SK-N-SH (cell line): ENCODE measurements around the gene ZSWIM8.

Experiments used
- FOSL2 ChIP-seq: IDR thresholded peaks from 2 replicates; pipeline ENCODE4 v1.4.0; 2012; ENCODE audit warnings: low read depth, mild to moderate bottlenecking, moderate library complexity, borderline replicate concordance
- FOXM1 ChIP-seq: IDR thresholded peaks from 2 replicates; pipeline ENCODE4 v1.4.0; 2012; ENCODE audit warnings: low read depth, mild to moderate bottlenecking
- JUND ChIP-seq: IDR thresholded peaks from 2 replicates; pipeline ENCODE4 v1.4.0; 2012
- MXI1 ChIP-seq: IDR thresholded peaks from 2 replicates; pipeline ENCODE4 v1.6.1; 2012; ENCODE audit warnings: mild to moderate bottlenecking, low read depth, low read length, improper control_type of control experiment
- POLR2AphosphoS5 ChIP-seq: IDR thresholded peaks from 2 replicates; pipeline ENCODE4 v1.6.1; 2012; ENCODE audit warnings: low read depth, low read length
- TF ChIP-seq, protein P1 (sequence below): fragments of 200-600 bp; sonication (generic); IDR thresholded peaks from 2 replicates; pipeline ENCODE4 v1.6.1; 2017; ENCODE audit warnings: antibody characterized with exemption, mild to moderate bottlenecking, moderate library complexity
- TF ChIP-seq, protein P2 (sequence below): IDR thresholded peaks from 2 replicates; pipeline ENCODE4 v1.4.0; 2012; ENCODE audit warnings: low read depth, borderline replicate concordance
- TF ChIP-seq, protein P3 (sequence below): IDR thresholded peaks from 2 replicates; pipeline ENCODE4 v1.6.1; 2012; ENCODE audit warnings: mild to moderate bottlenecking, low read depth, low read length, moderate library complexity

DNA sequence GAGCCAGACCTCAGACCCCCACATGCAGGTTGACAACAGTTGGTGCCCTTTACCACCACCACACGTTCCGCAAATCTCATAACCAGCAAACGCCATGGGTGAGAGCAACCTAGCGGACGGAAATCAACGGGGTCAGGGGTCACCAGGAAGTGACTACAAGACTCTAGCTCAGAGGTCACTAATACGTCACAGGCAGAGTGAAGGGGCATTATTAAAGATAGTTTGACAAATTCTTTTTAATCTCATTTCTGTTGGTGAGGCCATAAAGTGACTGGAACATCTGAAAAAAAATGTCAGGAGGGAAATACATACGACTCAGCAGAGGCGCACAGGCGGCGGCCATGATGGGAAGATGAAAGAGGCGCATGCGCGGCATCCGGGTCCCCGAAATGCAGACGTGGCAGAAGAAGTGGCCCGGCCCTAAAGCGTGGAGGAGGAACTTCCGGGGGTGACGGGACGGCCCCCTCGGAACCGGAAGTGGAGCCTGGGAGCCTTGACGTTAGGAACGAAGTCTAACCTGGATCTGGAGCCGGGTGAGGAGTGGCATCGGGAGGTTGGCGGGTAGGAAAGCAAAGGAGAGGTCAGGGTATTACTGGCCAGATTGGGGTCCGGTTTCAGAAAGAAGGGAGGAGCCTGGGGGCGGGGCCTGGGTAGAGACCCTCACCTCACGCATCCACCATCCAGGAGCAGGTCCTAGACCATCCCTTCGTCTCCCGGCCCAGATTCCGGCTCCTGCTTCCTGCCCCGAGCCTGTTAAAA is 41.3 kb upstream of the ZSWIM8 start, which contains the start of gene SEC24C:
- TF ChIP-seq, protein P1, sequence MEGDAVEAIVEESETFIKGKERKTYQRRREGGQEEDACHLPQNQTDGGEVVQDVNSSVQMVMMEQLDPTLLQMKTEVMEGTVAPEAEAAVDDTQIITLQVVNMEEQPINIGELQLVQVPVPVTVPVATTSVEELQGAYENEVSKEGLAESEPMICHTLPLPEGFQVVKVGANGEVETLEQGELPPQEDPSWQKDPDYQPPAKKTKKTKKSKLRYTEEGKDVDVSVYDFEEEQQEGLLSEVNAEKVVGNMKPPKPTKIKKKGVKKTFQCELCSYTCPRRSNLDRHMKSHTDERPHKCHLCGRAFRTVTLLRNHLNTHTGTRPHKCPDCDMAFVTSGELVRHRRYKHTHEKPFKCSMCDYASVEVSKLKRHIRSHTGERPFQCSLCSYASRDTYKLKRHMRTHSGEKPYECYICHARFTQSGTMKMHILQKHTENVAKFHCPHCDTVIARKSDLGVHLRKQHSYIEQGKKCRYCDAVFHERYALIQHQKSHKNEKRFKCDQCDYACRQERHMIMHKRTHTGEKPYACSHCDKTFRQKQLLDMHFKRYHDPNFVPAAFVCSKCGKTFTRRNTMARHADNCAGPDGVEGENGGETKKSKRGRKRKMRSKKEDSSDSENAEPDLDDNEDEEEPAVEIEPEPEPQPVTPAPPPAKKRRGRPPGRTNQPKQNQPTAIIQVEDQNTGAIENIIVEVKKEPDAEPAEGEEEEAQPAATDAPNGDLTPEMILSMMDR: 0 out of 2 replicates have a peak, but pooled peaks have one; percentile 8
- no peak for TF ChIP-seq JUND
- TF ChIP-seq, protein P2, sequence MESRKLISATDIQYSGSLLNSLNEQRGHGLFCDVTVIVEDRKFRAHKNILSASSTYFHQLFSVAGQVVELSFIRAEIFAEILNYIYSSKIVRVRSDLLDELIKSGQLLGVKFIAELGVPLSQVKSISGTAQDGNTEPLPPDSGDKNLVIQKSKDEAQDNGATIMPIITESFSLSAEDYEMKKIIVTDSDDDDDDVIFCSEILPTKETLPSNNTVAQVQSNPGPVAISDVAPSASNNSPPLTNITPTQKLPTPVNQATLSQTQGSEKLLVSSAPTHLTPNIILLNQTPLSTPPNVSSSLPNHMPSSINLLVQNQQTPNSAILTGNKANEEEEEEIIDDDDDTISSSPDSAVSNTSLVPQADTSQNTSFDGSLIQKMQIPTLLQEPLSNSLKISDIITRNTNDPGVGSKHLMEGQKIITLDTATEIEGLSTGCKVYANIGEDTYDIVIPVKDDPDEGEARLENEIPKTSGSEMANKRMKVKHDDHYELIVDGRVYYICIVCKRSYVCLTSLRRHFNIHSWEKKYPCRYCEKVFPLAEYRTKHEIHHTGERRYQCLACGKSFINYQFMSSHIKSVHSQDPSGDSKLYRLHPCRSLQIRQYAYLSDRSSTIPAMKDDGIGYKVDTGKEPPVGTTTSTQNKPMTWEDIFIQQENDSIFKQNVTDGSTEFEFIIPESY: no peak; the same call in 1 of the 2 replicates
- TF ChIP-seq POLR2AphosphoS5: peak; percentile 90
- TF ChIP-seq, protein P3, sequence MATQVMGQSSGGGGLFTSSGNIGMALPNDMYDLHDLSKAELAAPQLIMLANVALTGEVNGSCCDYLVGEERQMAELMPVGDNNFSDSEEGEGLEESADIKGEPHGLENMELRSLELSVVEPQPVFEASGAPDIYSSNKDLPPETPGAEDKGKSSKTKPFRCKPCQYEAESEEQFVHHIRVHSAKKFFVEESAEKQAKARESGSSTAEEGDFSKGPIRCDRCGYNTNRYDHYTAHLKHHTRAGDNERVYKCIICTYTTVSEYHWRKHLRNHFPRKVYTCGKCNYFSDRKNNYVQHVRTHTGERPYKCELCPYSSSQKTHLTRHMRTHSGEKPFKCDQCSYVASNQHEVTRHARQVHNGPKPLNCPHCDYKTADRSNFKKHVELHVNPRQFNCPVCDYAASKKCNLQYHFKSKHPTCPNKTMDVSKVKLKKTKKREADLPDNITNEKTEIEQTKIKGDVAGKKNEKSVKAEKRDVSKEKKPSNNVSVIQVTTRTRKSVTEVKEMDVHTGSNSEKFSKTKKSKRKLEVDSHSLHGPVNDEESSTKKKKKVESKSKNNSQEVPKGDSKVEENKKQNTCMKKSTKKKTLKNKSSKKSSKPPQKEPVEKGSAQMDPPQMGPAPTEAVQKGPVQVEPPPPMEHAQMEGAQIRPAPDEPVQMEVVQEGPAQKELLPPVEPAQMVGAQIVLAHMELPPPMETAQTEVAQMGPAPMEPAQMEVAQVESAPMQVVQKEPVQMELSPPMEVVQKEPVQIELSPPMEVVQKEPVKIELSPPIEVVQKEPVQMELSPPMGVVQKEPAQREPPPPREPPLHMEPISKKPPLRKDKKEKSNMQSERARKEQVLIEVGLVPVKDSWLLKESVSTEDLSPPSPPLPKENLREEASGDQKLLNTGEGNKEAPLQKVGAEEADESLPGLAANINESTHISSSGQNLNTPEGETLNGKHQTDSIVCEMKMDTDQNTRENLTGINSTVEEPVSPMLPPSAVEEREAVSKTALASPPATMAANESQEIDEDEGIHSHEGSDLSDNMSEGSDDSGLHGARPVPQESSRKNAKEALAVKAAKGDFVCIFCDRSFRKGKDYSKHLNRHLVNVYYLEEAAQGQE: peak; percentile 6; the same call in 1 of the 2 replicates
- TF ChIP-seq MXI1: peak; percentile 76; the same call in 1 of the 2 replicates
- TF ChIP-seq FOSL2: no peak
- no peak for TF ChIP-seq FOXM1
